ENCODE measurements around the gene MYL10. TPM values are rescaled to one million over a fixed set of nuclear protein-coding genes. Genes with fewer than 3 reads are reported as not detected.

MYL10 gene
- total and polyA plus RNA-seq, 2 experiments from 2014 or later, result 1.3 TPM; not detected in 1

DNA sequence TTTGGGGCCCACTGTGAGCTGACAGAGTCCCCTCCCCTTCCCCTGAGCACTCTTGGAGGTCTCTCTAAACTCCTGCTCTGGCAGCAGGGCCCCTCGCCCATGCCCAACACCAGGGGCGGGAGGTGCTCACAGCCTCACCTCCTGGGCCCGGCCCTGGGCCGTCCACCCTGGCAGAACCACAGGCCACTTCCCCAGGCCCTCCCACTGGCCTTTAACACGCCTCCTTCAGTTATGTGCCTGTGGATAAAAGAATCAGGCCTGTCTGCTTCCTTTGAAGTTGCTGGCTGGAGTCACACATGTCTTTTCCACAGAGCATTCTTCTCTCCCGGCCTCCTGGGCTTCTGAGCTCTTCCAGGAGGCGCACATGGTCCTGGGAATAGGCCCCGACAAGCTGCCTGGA is 10.2 kb downstream of the MYL10 start:
- Histone ChIP-seq H4K20me1 (replicated peaks; ENCODE audit: insufficient read depth) (no peaks in the 10 kb centered on the region), H3K79me2 (replicated peaks; ENCODE audit: insufficient read depth) (no peaks in the 10 kb centered on the region), H2AFZ (peak overlapping the region; percentile 59), H3F3A (replicated peaks; ENCODE audit: low read depth) (no peaks in the 10 kb centered on the region), H3K4me2 (no peak overlapping the region), H3K27me3 (ENCODE audit: insufficient read depth) (no peaks in the 10 kb centered on the region), H3K27ac (ENCODE audit: low read depth) (no peak overlapping the region), H3K36me3 (ENCODE audit: insufficient read depth) (no peaks in the 10 kb centered on the region), H3K9me2 (ENCODE audit: insufficient read depth) (no peaks in the 10 kb centered on the region), H3K4me1 (ENCODE audit: insufficient read depth) (no peaks in the 10 kb centered on the region), H3K4me3 (no peak overlapping the region)
- DNase-seq (ENCODE audit: low spot score), result no peak
- TF ChIP-seq ZNF331 (CRISPR knock-in tag; IDR thresholded peaks at IDR 0.05; ENCODE audit: low read depth), result no peak
- TF ChIP-seq, protein P1, sequence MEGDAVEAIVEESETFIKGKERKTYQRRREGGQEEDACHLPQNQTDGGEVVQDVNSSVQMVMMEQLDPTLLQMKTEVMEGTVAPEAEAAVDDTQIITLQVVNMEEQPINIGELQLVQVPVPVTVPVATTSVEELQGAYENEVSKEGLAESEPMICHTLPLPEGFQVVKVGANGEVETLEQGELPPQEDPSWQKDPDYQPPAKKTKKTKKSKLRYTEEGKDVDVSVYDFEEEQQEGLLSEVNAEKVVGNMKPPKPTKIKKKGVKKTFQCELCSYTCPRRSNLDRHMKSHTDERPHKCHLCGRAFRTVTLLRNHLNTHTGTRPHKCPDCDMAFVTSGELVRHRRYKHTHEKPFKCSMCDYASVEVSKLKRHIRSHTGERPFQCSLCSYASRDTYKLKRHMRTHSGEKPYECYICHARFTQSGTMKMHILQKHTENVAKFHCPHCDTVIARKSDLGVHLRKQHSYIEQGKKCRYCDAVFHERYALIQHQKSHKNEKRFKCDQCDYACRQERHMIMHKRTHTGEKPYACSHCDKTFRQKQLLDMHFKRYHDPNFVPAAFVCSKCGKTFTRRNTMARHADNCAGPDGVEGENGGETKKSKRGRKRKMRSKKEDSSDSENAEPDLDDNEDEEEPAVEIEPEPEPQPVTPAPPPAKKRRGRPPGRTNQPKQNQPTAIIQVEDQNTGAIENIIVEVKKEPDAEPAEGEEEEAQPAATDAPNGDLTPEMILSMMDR (conservative IDR thresholded peaks at IDR 0.05; ENCODE audit: low read depth in 2 of 2), result no peak
- no peak overlapping the region for H3K27ac Mint-ChIP-seq
- no peaks in the 10 kb centered on the region for H3K36me3 Mint-ChIP-seq (ENCODE audit: low read depth)
- H3K9me3 Mint-ChIP-seq, result no peaks in the 10 kb centered on the region
- no peak for ATAC-seq
- H3K27me3 Mint-ChIP-seq (ENCODE audit: insufficient read depth, low read depth, poor library complexity), result peaks cover 10% of the 10 kb centered on the region
- H3K4me3 Mint-ChIP-seq, result no peak overlapping the region
- H3K4me1 Mint-ChIP-seq, result peaks cover 16% of the 10 kb centered on the region

- no peak for ATAC-seq
- H3K4me2 ChIP-seq, result no peak overlapping the region
- H3K27ac ChIP-seq (ENCODE audit: low read depth), result no peak overlapping the region
- H3K4me1 Mint-ChIP-seq, result peaks cover 20% of the 10 kb centered on the region
- peak overlapping the region; percentile 59; the same call in 1 of the 2 replicates for H2AFZ ChIP-seq
- no peaks in the 10 kb centered on the region for H4K20me1 ChIP-seq (replicated peaks; ENCODE audit: insufficient read depth)
- H3K36me3 ChIP-seq (ENCODE audit: insufficient read depth), result no peaks in the 10 kb centered on the region
- peaks cover 4% of the 10 kb centered on the region; the same call in 1 of the 2 replicates for H3K4me1 ChIP-seq (ENCODE audit: insufficient read depth)
- H3K4me3 ChIP-seq, result no peak overlapping the region
- H3K9me3 Mint-ChIP-seq, result no peaks in the 10 kb centered on the region
- H3K27me3 ChIP-seq (ENCODE audit: insufficient read depth), result no peaks in the 10 kb centered on the region
- DNase-seq (ENCODE audit: low spot score), result no peak
- H3K79me2 ChIP-seq (replicated peaks; ENCODE audit: insufficient read depth), result no peaks in the 10 kb centered on the region
- H3F3A ChIP-seq (replicated peaks; ENCODE audit: low read depth), result no peaks in the 10 kb centered on the region
- H3K9me2 ChIP-seq (ENCODE audit: insufficient read depth), result no peaks in the 10 kb centered on the region
- no peaks in the 10 kb centered on the region for H3K36me3 Mint-ChIP-seq (ENCODE audit: low read depth)
- no peak overlapping the region for H3K27ac Mint-ChIP-seq
- H3K4me3 Mint-ChIP-seq, result no peak overlapping the region
- H3K27me3 Mint-ChIP-seq (ENCODE audit: insufficient read depth, low read depth, poor library complexity), result peaks cover 10% of the 10 kb centered on the region
- TF ChIP-seq, protein P1 (conservative IDR thresholded peaks at IDR 0.05; ENCODE audit: low read depth in 2 of 2), result no peak
- TF ChIP-seq, protein P2, sequence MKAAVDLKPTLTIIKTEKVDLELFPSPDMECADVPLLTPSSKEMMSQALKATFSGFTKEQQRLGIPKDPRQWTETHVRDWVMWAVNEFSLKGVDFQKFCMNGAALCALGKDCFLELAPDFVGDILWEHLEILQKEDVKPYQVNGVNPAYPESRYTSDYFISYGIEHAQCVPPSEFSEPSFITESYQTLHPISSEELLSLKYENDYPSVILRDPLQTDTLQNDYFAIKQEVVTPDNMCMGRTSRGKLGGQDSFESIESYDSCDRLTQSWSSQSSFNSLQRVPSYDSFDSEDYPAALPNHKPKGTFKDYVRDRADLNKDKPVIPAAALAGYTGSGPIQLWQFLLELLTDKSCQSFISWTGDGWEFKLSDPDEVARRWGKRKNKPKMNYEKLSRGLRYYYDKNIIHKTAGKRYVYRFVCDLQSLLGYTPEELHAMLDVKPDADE (IDR thresholded peaks at IDR 0.05), result no peak
- TF ChIP-seq JUNB (IDR thresholded peaks at IDR 0.05; ENCODE audit: unreplicated experiment) (no peak), NANOG (IDR thresholded peaks at IDR 0.05; ENCODE audit: borderline replicate concordance) (no peak), ZNF331 (CRISPR knock-in tag; IDR thresholded peaks at IDR 0.05; ENCODE audit: low read depth) (no peak), ZNF114 (CRISPR knock-in tag; IDR thresholded peaks at IDR 0.05) (no peak)
- TF ChIP-seq, protein P3, sequence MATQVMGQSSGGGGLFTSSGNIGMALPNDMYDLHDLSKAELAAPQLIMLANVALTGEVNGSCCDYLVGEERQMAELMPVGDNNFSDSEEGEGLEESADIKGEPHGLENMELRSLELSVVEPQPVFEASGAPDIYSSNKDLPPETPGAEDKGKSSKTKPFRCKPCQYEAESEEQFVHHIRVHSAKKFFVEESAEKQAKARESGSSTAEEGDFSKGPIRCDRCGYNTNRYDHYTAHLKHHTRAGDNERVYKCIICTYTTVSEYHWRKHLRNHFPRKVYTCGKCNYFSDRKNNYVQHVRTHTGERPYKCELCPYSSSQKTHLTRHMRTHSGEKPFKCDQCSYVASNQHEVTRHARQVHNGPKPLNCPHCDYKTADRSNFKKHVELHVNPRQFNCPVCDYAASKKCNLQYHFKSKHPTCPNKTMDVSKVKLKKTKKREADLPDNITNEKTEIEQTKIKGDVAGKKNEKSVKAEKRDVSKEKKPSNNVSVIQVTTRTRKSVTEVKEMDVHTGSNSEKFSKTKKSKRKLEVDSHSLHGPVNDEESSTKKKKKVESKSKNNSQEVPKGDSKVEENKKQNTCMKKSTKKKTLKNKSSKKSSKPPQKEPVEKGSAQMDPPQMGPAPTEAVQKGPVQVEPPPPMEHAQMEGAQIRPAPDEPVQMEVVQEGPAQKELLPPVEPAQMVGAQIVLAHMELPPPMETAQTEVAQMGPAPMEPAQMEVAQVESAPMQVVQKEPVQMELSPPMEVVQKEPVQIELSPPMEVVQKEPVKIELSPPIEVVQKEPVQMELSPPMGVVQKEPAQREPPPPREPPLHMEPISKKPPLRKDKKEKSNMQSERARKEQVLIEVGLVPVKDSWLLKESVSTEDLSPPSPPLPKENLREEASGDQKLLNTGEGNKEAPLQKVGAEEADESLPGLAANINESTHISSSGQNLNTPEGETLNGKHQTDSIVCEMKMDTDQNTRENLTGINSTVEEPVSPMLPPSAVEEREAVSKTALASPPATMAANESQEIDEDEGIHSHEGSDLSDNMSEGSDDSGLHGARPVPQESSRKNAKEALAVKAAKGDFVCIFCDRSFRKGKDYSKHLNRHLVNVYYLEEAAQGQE (IDR thresholded peaks at IDR 0.05; ENCODE audit: unreplicated experiment), result no peak
Measured at GRCh38 chr7:101618207-101618839, 10.8 kb downstream of the MYL10 start.

Measured in GM23338 (cell line).